ENCODE results near the gene CCDC192.

CCDC192 gene

DNA sequence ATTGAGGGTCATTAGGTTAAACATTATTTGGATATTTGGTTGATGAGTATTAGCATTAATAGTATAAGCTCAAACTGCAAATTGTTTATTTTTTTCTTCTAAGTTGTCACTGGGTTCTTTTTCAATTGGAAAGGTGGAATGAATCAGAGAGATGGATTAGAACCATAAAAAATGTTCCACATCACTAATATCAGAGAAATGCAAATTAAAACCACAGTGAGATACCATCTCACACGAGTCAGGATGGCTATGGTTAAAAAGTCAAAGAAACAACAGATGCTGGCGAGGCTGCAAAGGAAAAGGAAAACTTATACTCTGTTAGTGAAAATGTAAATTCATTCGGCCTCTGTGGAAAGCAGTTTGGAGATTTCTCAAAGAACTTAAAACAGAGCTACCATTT is 122.8 kb downstream of the CCDC192 start:
- no peak for DNase-seq (ENCODE audit: extremely low read depth, insufficient read length)
- TF ChIP-seq, protein P1, sequence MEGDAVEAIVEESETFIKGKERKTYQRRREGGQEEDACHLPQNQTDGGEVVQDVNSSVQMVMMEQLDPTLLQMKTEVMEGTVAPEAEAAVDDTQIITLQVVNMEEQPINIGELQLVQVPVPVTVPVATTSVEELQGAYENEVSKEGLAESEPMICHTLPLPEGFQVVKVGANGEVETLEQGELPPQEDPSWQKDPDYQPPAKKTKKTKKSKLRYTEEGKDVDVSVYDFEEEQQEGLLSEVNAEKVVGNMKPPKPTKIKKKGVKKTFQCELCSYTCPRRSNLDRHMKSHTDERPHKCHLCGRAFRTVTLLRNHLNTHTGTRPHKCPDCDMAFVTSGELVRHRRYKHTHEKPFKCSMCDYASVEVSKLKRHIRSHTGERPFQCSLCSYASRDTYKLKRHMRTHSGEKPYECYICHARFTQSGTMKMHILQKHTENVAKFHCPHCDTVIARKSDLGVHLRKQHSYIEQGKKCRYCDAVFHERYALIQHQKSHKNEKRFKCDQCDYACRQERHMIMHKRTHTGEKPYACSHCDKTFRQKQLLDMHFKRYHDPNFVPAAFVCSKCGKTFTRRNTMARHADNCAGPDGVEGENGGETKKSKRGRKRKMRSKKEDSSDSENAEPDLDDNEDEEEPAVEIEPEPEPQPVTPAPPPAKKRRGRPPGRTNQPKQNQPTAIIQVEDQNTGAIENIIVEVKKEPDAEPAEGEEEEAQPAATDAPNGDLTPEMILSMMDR (IDR thresholded peaks at IDR 0.05; ENCODE audit: insufficient read depth, low read length, poor library complexity, severe bottlenecking), result no peak
- Histone ChIP-seq H3K4me3 (replicated peaks; ENCODE audit: low read depth, low read length) (no peak overlapping the region), H3K27me3 (replicated peaks; ENCODE audit: control insufficient read depth, insufficient read depth, low read length) (no peaks in the 10 kb centered on the region), H3K36me3 (ENCODE audit: control insufficient read depth, insufficient read depth, low read length) (no peaks in the 10 kb centered on the region)

DNA sequence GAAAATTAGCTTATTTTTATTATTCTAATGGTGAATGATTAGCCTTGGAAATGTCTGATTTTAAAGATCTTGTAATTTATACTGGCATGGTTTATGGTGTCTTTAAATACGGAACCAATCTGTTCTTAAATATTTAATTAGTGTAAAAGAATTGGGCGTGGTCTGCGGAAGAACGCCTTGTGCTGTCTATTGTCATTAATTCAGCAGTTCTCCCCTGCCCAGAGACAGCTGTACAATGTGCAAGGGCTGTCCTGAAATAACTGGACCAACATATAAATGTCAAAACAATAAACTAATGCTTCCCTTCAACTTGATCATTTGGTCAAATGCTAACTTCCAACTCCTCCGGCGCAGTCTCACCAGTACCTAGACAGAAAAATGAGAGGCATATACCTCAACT is 124.3 kb downstream of the CCDC192 start:
- Histone ChIP-seq H3K36me3 (ENCODE audit: control insufficient read depth, insufficient read depth, low read length) (no peaks in the 10 kb centered on the region), H3K27me3 (replicated peaks; ENCODE audit: control insufficient read depth, insufficient read depth, low read length) (no peaks in the 10 kb centered on the region), H3K4me3 (replicated peaks; ENCODE audit: low read depth, low read length) (no peak overlapping the region)
- TF ChIP-seq, protein P1 (IDR thresholded peaks at IDR 0.05; ENCODE audit: insufficient read depth, low read length, poor library complexity, severe bottlenecking), result no peak
- DNase-seq (ENCODE audit: extremely low read depth, insufficient read length), result no peak

DNA sequence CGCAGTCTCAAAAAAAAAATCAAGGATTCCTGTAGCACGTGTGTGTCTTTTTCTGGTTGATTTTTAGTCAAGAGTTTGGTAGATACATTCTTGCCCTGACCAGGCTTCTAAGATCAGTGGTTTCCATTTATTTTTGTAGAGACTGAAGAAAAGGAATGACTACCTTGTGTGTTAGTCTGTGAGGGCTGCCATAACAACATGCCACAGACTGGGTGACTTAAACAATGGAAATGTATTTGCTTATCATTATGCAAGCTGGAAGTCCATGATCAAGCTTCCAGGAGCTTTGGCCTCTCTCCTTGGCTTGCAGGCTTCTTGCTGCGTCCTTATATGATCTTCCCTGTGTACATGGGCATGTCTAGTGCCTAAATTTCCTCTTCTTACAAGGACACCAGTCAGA is 127.0 kb downstream of the CCDC192 start:
- no peak overlapping the region for H3K4me3 ChIP-seq (replicated peaks; ENCODE audit: low read depth, low read length)
- DNase-seq (ENCODE audit: extremely low read depth, insufficient read length), result no peak
- TF ChIP-seq, protein P1 (IDR thresholded peaks at IDR 0.05; ENCODE audit: insufficient read depth, low read length, poor library complexity, severe bottlenecking), result no peak
- no peaks in the 10 kb centered on the region for H3K27me3 ChIP-seq (replicated peaks; ENCODE audit: control insufficient read depth, insufficient read depth, low read length)
- H3K36me3 ChIP-seq (ENCODE audit: control insufficient read depth, insufficient read depth, low read length), result no peaks in the 10 kb centered on the region

DNA sequence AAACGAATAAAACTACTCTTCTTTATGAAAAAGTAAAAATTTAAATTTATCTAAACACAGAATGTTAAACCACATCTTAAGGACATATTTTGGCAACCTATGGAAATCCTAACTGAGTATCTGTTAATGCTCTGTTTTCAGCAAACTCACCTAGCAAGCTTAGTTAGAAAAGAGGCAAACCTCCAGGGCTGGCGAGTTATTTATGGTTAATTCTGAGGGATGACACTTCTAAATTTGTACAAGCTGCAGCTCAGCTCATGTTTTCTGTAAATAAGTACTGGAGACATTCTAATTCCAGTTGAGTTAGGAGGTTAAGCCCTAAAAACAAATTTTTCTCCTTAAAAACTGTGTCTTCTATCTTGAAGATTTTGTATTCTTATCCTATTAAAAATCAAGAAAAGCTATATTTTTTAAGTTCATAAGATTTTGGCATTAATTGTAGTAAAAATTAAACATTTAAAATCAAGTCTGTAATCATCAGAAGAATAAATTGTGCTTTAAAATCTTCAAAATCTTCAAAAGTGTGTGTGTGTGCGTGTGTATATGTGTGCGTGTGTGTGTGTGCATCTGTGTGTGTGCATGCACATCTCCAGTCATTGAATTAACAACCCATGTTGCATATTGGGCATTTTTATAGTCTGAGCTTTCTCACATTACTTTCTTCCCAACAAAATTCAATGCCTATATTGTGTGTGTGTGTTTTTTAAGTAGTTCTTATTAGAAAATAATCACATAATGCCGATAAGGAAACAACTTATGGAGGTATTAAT is 127.8 kb downstream of the CCDC192 start:
- TF ChIP-seq, protein P1 (IDR thresholded peaks at IDR 0.05; ENCODE audit: insufficient read depth, low read length, poor library complexity, severe bottlenecking), result no peak
- no peak overlapping the region for H3K4me3 ChIP-seq (replicated peaks; ENCODE audit: low read depth, low read length)
- no peaks in the 10 kb centered on the region for H3K36me3 ChIP-seq (ENCODE audit: control insufficient read depth, insufficient read depth, low read length)
- no peak for DNase-seq (ENCODE audit: extremely low read depth, insufficient read length)
- no peaks in the 10 kb centered on the region for H3K27me3 ChIP-seq (replicated peaks; ENCODE audit: control insufficient read depth, insufficient read depth, low read length)

DNA sequence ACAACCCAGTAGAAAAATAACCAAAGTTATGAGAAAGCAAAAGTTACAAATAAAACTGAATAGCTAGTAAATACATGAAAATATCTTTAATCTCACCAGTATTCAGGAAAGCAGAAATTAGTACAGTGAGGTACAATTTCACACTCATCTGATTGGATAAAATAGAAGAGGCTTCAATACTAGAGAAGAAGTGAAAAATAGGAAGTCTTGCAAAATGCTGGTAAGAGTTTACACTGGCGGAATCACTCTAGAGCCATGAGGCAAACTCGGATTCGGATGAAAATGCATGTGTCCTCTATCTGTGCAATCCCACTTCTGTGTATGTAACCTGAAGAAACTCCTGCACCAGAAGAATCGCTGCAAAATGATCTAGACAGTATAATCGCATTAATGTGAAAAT is 128.9 kb downstream of the CCDC192 start:
- no peak overlapping the region for H3K4me3 ChIP-seq (replicated peaks; ENCODE audit: low read depth, low read length)
- H3K27me3 ChIP-seq (replicated peaks; ENCODE audit: control insufficient read depth, insufficient read depth, low read length), result no peaks in the 10 kb centered on the region
- TF ChIP-seq, protein P1 (IDR thresholded peaks at IDR 0.05; ENCODE audit: insufficient read depth, low read length, poor library complexity, severe bottlenecking), result no peak
- no peaks in the 10 kb centered on the region for H3K36me3 ChIP-seq (ENCODE audit: control insufficient read depth, insufficient read depth, low read length)
- DNase-seq (ENCODE audit: extremely low read depth, insufficient read length), result no peak

Measured in GM06990 (cell line).